ENCODE data around the gene RTN4. TPM values are rescaled to one million over a fixed set of nuclear protein-coding genes. Genes with fewer than 3 reads are reported as not detected.

Gene RTN4
- total RNA-seq, 2 donors from 2014 or later = 253 to 331 TPM

DNA sequence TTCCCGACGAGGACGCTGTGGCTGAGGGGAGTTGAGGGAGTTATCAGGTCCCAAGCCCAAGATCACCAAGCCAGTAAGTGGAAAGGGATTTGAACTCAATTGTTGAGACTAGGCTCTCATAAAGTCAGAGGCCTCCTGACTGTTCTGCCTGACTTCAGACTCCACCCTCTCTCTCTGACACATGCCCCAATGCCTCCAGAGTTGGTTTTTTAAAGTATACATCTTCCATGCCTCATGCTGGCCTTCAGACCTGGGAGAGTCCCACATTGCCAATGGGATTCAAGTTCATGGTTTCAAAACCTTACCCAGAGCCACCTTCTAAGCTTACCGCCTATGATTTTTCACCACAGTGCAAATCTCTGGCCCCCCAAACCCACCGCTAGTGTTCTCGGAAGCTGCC, 100.8 kb downstream of the RTN4 start:
- no peak for ATAC-seq (ENCODE audit: insufficient number of reproducible peaks, low FRiP score, low read depth)
- Histone ChIP-seq H3K27ac (no peak overlapping the region), H3K9me3 (no peaks in the 10 kb centered on the region), H3K4me1 (ENCODE audit: control insufficient read depth in 1 of 2, low read depth in 2 of 2) (peaks cover 11 to 27% of the 10 kb centered on the region in 2 donors), H3K36me3 (no peaks in the 10 kb centered on the region), H3K27me3 (replicated peaks; ENCODE audit: insufficient read depth) (no peaks in the 10 kb centered on the region), H3K4me3 (no peak overlapping the region)
- TF ChIP-seq, protein P1, sequence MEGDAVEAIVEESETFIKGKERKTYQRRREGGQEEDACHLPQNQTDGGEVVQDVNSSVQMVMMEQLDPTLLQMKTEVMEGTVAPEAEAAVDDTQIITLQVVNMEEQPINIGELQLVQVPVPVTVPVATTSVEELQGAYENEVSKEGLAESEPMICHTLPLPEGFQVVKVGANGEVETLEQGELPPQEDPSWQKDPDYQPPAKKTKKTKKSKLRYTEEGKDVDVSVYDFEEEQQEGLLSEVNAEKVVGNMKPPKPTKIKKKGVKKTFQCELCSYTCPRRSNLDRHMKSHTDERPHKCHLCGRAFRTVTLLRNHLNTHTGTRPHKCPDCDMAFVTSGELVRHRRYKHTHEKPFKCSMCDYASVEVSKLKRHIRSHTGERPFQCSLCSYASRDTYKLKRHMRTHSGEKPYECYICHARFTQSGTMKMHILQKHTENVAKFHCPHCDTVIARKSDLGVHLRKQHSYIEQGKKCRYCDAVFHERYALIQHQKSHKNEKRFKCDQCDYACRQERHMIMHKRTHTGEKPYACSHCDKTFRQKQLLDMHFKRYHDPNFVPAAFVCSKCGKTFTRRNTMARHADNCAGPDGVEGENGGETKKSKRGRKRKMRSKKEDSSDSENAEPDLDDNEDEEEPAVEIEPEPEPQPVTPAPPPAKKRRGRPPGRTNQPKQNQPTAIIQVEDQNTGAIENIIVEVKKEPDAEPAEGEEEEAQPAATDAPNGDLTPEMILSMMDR (IDR thresholded peaks at IDR 0.05) = no peak
- no peak for DNase-seq (ENCODE audit: low spot score)

DNA sequence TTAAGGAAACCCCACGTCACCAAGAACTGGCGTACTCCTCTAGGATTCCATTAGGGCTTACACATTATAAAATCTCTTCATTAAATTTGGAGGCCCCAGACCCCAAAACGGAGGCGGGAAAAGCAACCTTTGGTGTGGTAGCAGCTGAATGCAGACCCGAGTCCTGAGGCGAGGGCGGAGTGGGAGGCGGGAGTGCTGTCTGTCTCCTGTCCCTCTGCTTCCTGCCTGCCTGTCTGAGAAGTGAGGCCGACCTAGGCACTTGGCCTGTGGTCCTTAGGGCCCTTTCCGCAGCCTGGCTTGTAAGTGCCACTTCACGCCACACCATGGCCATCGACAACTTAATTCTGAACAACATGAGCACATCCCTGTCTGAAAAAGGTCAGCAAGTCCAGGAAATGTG, 102.1 kb downstream of the RTN4 start:
- TF ChIP-seq, protein P1 (IDR thresholded peaks at IDR 0.05) = no peak
- Histone ChIP-seq H3K27me3 (replicated peaks; ENCODE audit: insufficient read depth) (no peaks in the 10 kb centered on the region), H3K36me3 (no peaks in the 10 kb centered on the region), H3K4me3 (no peak overlapping the region), H3K9me3 (no peaks in the 10 kb centered on the region), H3K4me1 (ENCODE audit: control insufficient read depth in 1 of 2, low read depth in 2 of 2) (peaks cover 9 to 25% of the 10 kb centered on the region in 2 donors), H3K27ac (no peak overlapping the region)
- ATAC-seq (ENCODE audit: insufficient number of reproducible peaks, low FRiP score, low read depth) (no peak), DNase-seq (ENCODE audit: low spot score) (no peak)

DNA sequence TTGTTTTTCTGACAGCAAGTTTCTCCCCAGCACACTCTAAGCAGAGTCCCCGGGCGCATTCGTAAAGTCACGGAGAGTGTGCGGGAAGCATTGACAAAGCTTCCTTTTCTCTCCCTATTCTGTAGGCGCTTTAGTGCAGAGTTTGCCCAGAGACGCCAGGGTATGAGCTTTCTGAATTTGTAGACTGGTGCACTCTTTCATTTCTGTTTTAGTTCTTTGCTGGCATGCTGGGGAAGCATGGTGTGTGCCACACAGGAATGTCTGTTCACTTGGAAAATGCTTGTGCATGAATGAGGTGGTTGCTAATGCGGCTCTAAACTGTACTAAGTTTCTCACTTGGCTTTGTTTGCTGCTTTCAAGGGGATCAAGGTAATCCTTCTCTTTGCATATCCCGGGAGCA, 102.6 kb downstream of the RTN4 start:
- Histone ChIP-seq H3K27ac (no peak overlapping the region), H3K9me3 (no peaks in the 10 kb centered on the region), H3K4me1 (ENCODE audit: control insufficient read depth in 1 of 2, low read depth in 2 of 2) (peaks cover 9 to 20% of the 10 kb centered on the region in 2 donors), H3K27me3 (replicated peaks; ENCODE audit: insufficient read depth) (no peaks in the 10 kb centered on the region), H3K36me3 (no peaks in the 10 kb centered on the region), H3K4me3 (no peak overlapping the region)
- TF ChIP-seq, protein P1 (IDR thresholded peaks at IDR 0.05) = no peak
- ATAC-seq (ENCODE audit: insufficient number of reproducible peaks, low FRiP score, low read depth) = no peak
- no peak for DNase-seq (ENCODE audit: low spot score)

DNA sequence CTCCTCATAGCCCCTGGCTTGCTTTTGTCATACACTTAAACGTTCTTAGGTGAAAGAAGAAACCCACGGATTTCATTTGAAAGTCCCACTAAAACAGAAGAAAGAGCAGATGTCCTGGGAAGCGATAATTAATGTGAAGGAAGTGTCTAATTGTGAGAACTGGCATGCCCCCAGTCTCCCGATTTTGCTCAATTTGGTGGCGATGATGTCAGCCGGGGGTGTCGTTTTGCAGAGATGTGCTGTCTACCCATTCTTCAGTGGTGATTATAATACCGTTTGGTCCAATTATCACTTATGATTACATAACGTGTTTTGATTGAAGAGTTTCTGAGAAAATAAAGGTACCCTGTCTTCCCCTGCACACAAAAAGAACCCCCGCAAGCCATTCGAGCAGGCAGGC, 103.1 kb downstream of the RTN4 start:
- H3K4me3 ChIP-seq = no peak overlapping the region
- no peaks in the 10 kb centered on the region for H3K27me3 ChIP-seq (replicated peaks; ENCODE audit: insufficient read depth)
- ATAC-seq (ENCODE audit: insufficient number of reproducible peaks, low FRiP score, low read depth) (no peak), DNase-seq (ENCODE audit: low spot score) (no peak)
- H3K9me3 ChIP-seq = no peaks in the 10 kb centered on the region
- H3K36me3 ChIP-seq = no peaks in the 10 kb centered on the region
- H3K4me1 ChIP-seq (ENCODE audit: control insufficient read depth in 1 of 2, low read depth in 2 of 2) = peaks cover 9 to 17% of the 10 kb centered on the region in 2 donors
- no peak overlapping the region for H3K27ac ChIP-seq
- TF ChIP-seq, protein P1 (IDR thresholded peaks at IDR 0.05) = no peak

DNA sequence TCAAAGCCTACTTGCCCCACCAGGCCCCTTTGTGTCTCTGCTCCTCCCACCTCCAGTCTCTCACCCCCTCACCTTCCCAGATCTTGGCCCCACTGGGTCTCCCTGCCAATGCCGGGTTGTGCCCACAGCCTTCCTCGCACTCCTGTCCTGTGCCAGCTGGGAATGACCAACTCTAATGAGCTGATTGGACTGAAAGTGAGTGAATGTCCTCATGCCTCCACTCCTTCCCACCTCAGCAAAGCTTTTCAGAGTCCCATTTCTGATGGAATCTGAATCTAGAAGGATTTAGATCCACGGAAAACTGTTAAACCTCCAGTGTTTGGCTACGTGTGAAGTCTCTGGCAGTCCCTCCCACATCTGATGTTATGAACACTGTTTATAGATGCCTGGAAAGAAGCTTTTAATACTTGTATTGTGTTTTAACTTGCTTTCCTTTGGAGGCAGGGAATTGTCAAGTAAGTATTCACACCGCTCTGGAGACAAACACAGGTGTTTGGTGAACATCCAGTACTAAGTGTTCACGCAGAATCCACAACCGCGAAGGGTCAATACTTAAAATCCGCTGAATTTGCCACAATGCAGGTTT, 103.9 kb downstream of the RTN4 start:
- peak; percentile 10 for ATAC-seq (ENCODE audit: insufficient number of reproducible peaks, low FRiP score, low read depth)
- TF ChIP-seq, protein P1 (IDR thresholded peaks at IDR 0.05) = no peak
- DNase-seq (ENCODE audit: low spot score) = no peak
- Histone ChIP-seq H3K4me3 (no peak overlapping the region), H3K27me3 (replicated peaks; ENCODE audit: insufficient read depth) (no peaks in the 10 kb centered on the region), H3K36me3 (no peaks in the 10 kb centered on the region), H3K9me3 (no peaks in the 10 kb centered on the region), H3K4me1 (ENCODE audit: control insufficient read depth in 1 of 2, low read depth in 2 of 2) (peaks cover 9 to 17% of the 10 kb centered on the region in 2 donors), H3K27ac (peak overlapping the region; percentile 45 to 49)

Measured in thoracic aorta (tissue), 2 donors.